Trophoblast cell (in vitro differentiated cells and primary cell): ENCODE measurements around the gene SURF2.
"Not testable (repeated sequence)": the region's sequence is repeated elsewhere in the genome, so short reads cannot be mapped to it uniquely, and the experiment has no call there.

Experiments used
- DNase-seq, 2 donors: peaks; one replicate each; pipeline ENCODE4 v3.0.0-alpha.2; 2016
- H2AFZ ChIP-seq: 2 replicates; pipeline ENCODE4 v1.6.1; 2013; ENCODE audit warnings: low read length, moderate library complexity, mild to moderate bottlenecking; ENCODE audit not compliant: insufficient read depth, poor library complexity
- H2AK5ac ChIP-seq: 2 replicates; pipeline ENCODE4 v1.6.1; 2013; ENCODE audit warnings: mild to moderate bottlenecking, low read length
- H2BK120ac ChIP-seq: 2 replicates; pipeline ENCODE4 v1.6.1; 2013; ENCODE audit warnings: low read length, mild to moderate bottlenecking, moderate library complexity; ENCODE audit not compliant: insufficient read depth, poor library complexity
- H2BK12ac ChIP-seq: 2 replicates; pipeline ENCODE4 v1.6.1; 2013; ENCODE audit warnings: mild to moderate bottlenecking, low read length, moderate library complexity
- H2BK5ac ChIP-seq: 2 replicates; pipeline ENCODE4 v1.6.1; 2013; ENCODE audit warnings: low read length, low read depth, moderate library complexity, mild to moderate bottlenecking; ENCODE audit not compliant: poor library complexity
- H3K14ac ChIP-seq: 2 replicates; pipeline ENCODE4 v1.6.1; 2013; ENCODE audit warnings: mild to moderate bottlenecking, low read length
- H3K18ac ChIP-seq: 2 replicates; pipeline ENCODE4 v1.6.1; 2013; ENCODE audit warnings: mild to moderate bottlenecking, low read length
- H3K23ac ChIP-seq: 2 replicates; pipeline ENCODE4 v1.6.1; 2013; ENCODE audit warnings: low read length
- H3K27ac ChIP-seq: 2 replicates; pipeline ENCODE4 v1.5.1; 2013; ENCODE audit warnings: low read depth, mild to moderate bottlenecking, inconsistent platforms, low read length, moderate library complexity
- H3K27me3 ChIP-seq: 2 replicates; pipeline ENCODE4 v1.6.1; 2013; ENCODE audit warnings: inconsistent platforms, mild to moderate bottlenecking, low read length, moderate library complexity; ENCODE audit not compliant: insufficient read depth
- H3K36me3 ChIP-seq, 2 experiments: 1 replicate in 1 of 2; 2 replicates in 1 of 2; pipeline ENCODE4 v1.6.1; 2013; ENCODE audit warnings: low read length in 2 of 2, mild to moderate bottlenecking in 2 of 2, moderate library complexity in 1 of 2; ENCODE audit not compliant: insufficient read depth in 2 of 2, control insufficient read depth in 1 of 2
- H3K4ac ChIP-seq: 2 replicates; pipeline ENCODE4 v1.6.1; 2013; ENCODE audit warnings: low read depth, mild to moderate bottlenecking, low read length, moderate library complexity
- H3K4me1 ChIP-seq, 2 experiments: 1 replicate in 1 of 2; 2 replicates in 1 of 2; pipeline ENCODE4 v1.6.1; 2013; ENCODE audit warnings: low read length in 2 of 2, mild to moderate bottlenecking in 2 of 2, moderate library complexity in 1 of 2; ENCODE audit not compliant: insufficient read depth in 2 of 2, control insufficient read depth in 1 of 2
- H3K4me2 ChIP-seq: 2 replicates; pipeline ENCODE4 v1.6.1; 2013; ENCODE audit warnings: inconsistent platforms, mild to moderate bottlenecking, low read length, moderate library complexity
- H3K4me3 ChIP-seq: 2 replicates; pipeline ENCODE4 v1.5.1; 2013; ENCODE audit warnings: mild to moderate bottlenecking, low read depth, low read length, inconsistent platforms
- H3K79me1 ChIP-seq: one replicate; pipeline ENCODE4 v1.6.1; 2013; ENCODE audit warnings: low read length
- H3K79me2 ChIP-seq: 2 replicates; pipeline ENCODE4 v1.6.1; 2013; ENCODE audit warnings: low read length, mild to moderate bottlenecking; ENCODE audit not compliant: control insufficient read depth, insufficient read depth, poor library complexity
- H3K9ac ChIP-seq: 2 replicates; pipeline ENCODE4 v1.6.1; 2013; ENCODE audit warnings: mild to moderate bottlenecking, low read length
- H3K9me3 ChIP-seq: 2 replicates; pipeline ENCODE4 v1.6.1; 2013; ENCODE audit warnings: low read depth, mild to moderate bottlenecking, control low read depth, inconsistent platforms, low read length; ENCODE audit not compliant: insufficient read depth
- H4K12ac ChIP-seq: 2 replicates; pipeline ENCODE4 v1.6.1; 2013; ENCODE audit warnings: low read depth, mild to moderate bottlenecking, low read length, moderate library complexity
- H4K8ac ChIP-seq: 2 replicates; pipeline ENCODE4 v1.6.1; 2013; ENCODE audit warnings: low read depth, mild to moderate bottlenecking, low read length, moderate library complexity
- H4K91ac ChIP-seq: one replicate; pipeline ENCODE4 v1.6.1; 2013; ENCODE audit warnings: low read depth, mild to moderate bottlenecking, low read length, moderate library complexity
- WGBS: extraction: QIAGEN DNeasy Blood & Tissue Kit; methylation state at CpG from one replicate; pipeline ENCODE4 v1.1.7; 2013; ENCODE audit warnings: missing lambda C conversion rate; ENCODE audit not compliant: insufficient read length, insufficient coverage; ENCODE audit errors: extremely low coverage; 5-methylcytosine and 5-hydroxymethylcytosine counted together

SURF2 gene

GRCh38 chr9:133323211-133323610 is 33.1 kb upstream of the SURF2 start:
- no peak overlapping the region for H3K23ac ChIP-seq
- H3K4me2 ChIP-seq: no peak overlapping the region
- no peak overlapping the region for H3K4me3 ChIP-seq
- peaks cover 16% of the 10 kb centered on the region for H3K9me3 ChIP-seq
- H4K8ac ChIP-seq: no peak overlapping the region
- H2BK12ac ChIP-seq: no peak overlapping the region
- no peaks in the 10 kb centered on the region for H3K4me1 ChIP-seq
- DNase-seq: no peak
- no peak overlapping the region for H3K9ac ChIP-seq
- H3K4ac ChIP-seq: no peak overlapping the region
- no CpG with 5 or more reads among the region's 10 CpGs for WGBS
- no peaks in the 10 kb centered on the region for H3K79me2 ChIP-seq
- H3K18ac ChIP-seq: no peak overlapping the region
- no peak overlapping the region for H3K14ac ChIP-seq
- H3K27me3 ChIP-seq: no peaks in the 10 kb centered on the region
- H3K36me3 ChIP-seq: no peaks in the 10 kb centered on the region
- H2AFZ ChIP-seq: no peak overlapping the region
- no peak overlapping the region for H2BK120ac ChIP-seq
- H4K91ac ChIP-seq: no peak overlapping the region
- no peak overlapping the region for H2AK5ac ChIP-seq
- H3K27ac ChIP-seq: no peak overlapping the region
- no peak overlapping the region for H2BK5ac ChIP-seq
- no peaks in the 10 kb centered on the region for H3K79me1 ChIP-seq
- no peak overlapping the region for H4K12ac ChIP-seq

DNA sequence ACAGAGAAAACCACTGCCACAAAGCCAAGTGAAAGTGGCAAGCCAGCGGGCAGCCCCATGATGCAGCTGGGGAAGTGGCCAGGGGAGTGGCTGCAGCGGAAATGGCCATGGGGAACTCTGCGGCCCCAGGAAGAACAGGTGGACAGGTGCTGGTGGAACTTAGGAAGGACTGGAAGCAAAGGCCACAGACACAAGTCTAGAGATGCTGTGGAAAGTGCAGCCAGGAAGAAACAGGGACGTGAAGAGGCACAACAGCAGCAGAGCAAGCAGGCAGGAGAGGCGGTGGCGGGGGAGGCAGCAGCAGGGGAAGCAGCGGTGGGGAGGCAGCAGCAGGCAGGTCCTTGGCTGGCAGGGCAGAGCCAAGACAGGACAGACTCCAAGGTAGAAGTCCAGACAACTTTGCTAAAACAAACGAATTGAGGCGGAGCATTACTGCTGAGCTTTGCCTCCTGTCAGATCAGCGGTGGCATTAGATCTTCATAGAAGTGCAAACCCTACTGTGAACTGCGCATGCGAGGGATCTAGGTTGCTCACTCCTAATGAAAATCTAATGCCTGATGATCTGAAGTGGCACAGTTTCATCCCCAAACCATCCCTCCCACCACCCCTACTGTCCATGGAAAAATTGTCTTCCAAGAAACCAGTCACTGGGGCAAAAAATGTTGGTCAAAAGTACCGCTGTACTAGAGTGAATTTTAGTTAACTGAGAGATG is 32.2 kb upstream of the SURF2 start:
- no peak overlapping the region for H3K27ac ChIP-seq
- H4K8ac ChIP-seq: no peak overlapping the region
- H4K12ac ChIP-seq: no peak overlapping the region
- H3K4me2 ChIP-seq: no peak overlapping the region
- no peak for DNase-seq
- no peak overlapping the region for H2BK120ac ChIP-seq
- H2BK5ac ChIP-seq: no peak overlapping the region
- no peak overlapping the region for H2BK12ac ChIP-seq
- no peak overlapping the region for H3K4ac ChIP-seq
- no peaks in the 10 kb centered on the region for H3K79me1 ChIP-seq
- no peak overlapping the region for H3K9ac ChIP-seq
- no peaks in the 10 kb centered on the region for H3K4me1 ChIP-seq
- H3K23ac ChIP-seq: no peak overlapping the region
- no peak overlapping the region for H4K91ac ChIP-seq
- no peaks in the 10 kb centered on the region for H3K36me3 ChIP-seq
- peaks cover 16% of the 10 kb centered on the region for H3K9me3 ChIP-seq
- H2AK5ac ChIP-seq: no peak overlapping the region
- no peaks in the 10 kb centered on the region for H3K27me3 ChIP-seq
- no peak overlapping the region for H2AFZ ChIP-seq
- no CpG with 5 or more reads among the region's 13 CpGs for WGBS
- no peak overlapping the region for H3K18ac ChIP-seq
- no peaks in the 10 kb centered on the region for H3K79me2 ChIP-seq
- H3K14ac ChIP-seq: no peak overlapping the region
- no peak overlapping the region for H3K4me3 ChIP-seq

DNA sequence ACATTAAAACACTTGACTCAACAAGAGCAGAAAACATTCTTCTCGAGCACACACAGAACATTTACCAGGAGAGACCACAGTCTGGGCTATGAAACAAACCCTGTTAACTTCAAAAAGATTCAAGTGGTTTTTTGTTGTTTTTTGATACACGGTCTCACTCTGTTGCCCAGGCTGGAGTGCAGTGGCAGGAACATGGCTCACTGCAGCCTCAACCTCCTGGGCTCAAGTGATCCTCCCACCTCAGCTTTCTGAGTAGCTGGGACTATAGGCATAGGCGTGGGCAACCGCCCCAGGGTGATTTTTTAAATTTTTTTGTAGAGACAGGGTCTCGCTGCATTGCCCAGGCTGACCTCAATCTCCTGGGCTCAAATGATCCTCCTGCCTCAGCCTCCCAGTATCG is 29.3 kb upstream of the SURF2 start:
- DNase-seq, H2AFZ ChIP-seq, H4K12ac ChIP-seq, H3K18ac ChIP-seq, H3K27ac ChIP-seq, H2BK120ac ChIP-seq, H3K4ac ChIP-seq, H3K14ac ChIP-seq, H3K4me2 ChIP-seq, H4K91ac ChIP-seq, H3K27me3 ChIP-seq, H3K79me2 ChIP-seq, H2BK5ac ChIP-seq, H3K4me3 ChIP-seq, H3K79me1 ChIP-seq, H3K4me1 ChIP-seq, H4K8ac ChIP-seq, H2AK5ac ChIP-seq, H3K9ac ChIP-seq, H3K23ac ChIP-seq, H2BK12ac ChIP-seq: not testable (repeated sequence)
- Histone ChIP-seq H3K36me3 (peaks cover 11 to 14% of the 10 kb centered on the region in 2 experiments), H3K9me3 (peaks cover 16% of the 10 kb centered on the region)
- WGBS: no CpG with 5 or more reads among the region's 6 CpGs

DNA sequence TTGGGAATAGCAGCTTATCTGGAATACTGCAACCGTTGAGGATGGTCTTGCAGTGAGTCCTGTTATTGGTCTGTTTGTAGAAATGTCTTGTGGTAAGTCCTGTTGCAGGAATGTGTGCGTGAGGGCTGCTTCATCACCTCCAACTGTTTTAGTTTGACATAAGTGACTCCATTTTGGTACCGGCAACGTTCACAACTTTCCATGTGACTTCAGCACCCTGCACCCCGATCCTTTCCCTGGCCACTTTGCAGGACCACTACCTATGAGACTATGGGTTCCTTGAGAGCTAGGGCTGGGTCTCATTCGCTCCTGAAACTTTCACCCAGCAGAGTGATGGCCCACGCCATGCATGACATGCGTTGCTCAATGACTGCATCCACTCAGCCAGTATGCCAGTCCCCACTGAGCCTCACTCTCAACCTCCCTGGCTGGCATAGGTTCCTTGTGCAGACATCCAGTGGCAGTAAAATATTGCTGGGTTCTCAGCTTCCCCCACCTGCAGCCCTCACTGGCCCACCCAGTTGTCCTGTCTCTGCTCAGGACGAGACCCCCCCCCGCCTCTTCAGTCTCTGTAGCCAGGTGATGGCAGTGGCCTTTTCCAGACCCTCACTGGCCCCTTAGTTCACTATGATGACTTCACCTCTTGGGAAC is 28.4 kb upstream of the SURF2 start:
- Histone ChIP-seq H4K8ac (no peak overlapping the region), H3K4me3 (no peak overlapping the region), H2AFZ (no peak overlapping the region), H3K9me3 (peaks cover 11% of the 10 kb centered on the region), H2BK12ac (no peak overlapping the region), H3K18ac (no peak overlapping the region), H4K91ac (no peak overlapping the region), H3K4me2 (no peak overlapping the region), H3K4ac (no peak overlapping the region), H3K4me1 (no peaks in the 10 kb centered on the region), H3K79me2 (no peaks in the 10 kb centered on the region), H3K27me3 (no peaks in the 10 kb centered on the region), H3K9ac (no peak overlapping the region), H3K79me1 (no peaks in the 10 kb centered on the region), H2BK120ac (no peak overlapping the region), H3K14ac (no peak overlapping the region), H4K12ac (no peak overlapping the region), H3K36me3 (peaks cover 20 to 23% of the 10 kb centered on the region in 2 experiments), H3K27ac (no peak overlapping the region), H3K23ac (no peak overlapping the region), H2AK5ac (no peak overlapping the region), H2BK5ac (no peak overlapping the region)
- no CpG with 5 or more reads among the region's 10 CpGs for WGBS
- no peak for DNase-seq
